AG04449 (cell line): Measurements from ENCODE around the gene OR2T8.

Experiments
- CTCF ChIA-PET: fragments of 350-600 bp; formaldehyde crosslinking; extraction: SDS; loops from one replicate; lab custom pipeline; 2021; ENCODE audit warnings: antibody characterized with exemption; lab: Yijun Ruan, JAX
- POLR2A ChIA-PET: fragments of 400-600, 350-600 bp; formaldehyde crosslinking; extraction: SDS; loops from one replicate; lab custom pipeline; 2020; ENCODE audit warnings: antibody characterized with exemption, inconsistent platforms; lab: Yijun Ruan, JAX
- DNase-seq: peaks from one replicate; pipeline ENCODE4 v3.0.0-alpha.2; 2010; ENCODE audit warnings: low read depth, low spot score
- H3K4me3 ChIP-seq: 2 replicates; pipeline ENCODE4 v1.5.1; 2011; ENCODE audit warnings: low read depth, mild to moderate bottlenecking, control low read depth, low read length
- CTCF ChIP-seq: IDR thresholded peaks from one replicate; pipeline ENCODE4 v1.5.1; 2011; ENCODE audit warnings: mild to moderate bottlenecking, moderate library complexity, low read length, control low read depth, inconsistent platforms; ENCODE audit not compliant: insufficient read depth; ENCODE audit errors: missing control alignments

Gene OR2T8

GRCh38 chr1:247966532-247967204, 46.6 kb downstream of the OR2T8 start:
- TF ChIP-seq CTCF: no peak
- no peak overlapping the region for H3K4me3 ChIP-seq
- ChIA-PET POLR2A (no interaction called here), CTCF (no interaction called here)
- DNase-seq: no peak
